DND-41 (cell line): ENCODE data around the gene LRP1.

Experiments
- EZH2 ChIP-seq: IDR thresholded peaks from 3 replicates; pipeline ENCODE4 v1.6.1; 2012; ENCODE audit warnings: borderline replicate concordance, low read depth, mild to moderate bottlenecking, moderate library complexity, low read length, inconsistent platforms; ENCODE audit not compliant: severe bottlenecking
- TF ChIP-seq, protein P1 (sequence below): IDR thresholded peaks from 2 replicates; pipeline ENCODE4 v1.5.1; 2012; ENCODE audit warnings: borderline replicate concordance, low read length, moderate library complexity, mild to moderate bottlenecking; ENCODE audit not compliant: poor library complexity, severe bottlenecking; ENCODE audit errors: extremely low read depth

DNA sequence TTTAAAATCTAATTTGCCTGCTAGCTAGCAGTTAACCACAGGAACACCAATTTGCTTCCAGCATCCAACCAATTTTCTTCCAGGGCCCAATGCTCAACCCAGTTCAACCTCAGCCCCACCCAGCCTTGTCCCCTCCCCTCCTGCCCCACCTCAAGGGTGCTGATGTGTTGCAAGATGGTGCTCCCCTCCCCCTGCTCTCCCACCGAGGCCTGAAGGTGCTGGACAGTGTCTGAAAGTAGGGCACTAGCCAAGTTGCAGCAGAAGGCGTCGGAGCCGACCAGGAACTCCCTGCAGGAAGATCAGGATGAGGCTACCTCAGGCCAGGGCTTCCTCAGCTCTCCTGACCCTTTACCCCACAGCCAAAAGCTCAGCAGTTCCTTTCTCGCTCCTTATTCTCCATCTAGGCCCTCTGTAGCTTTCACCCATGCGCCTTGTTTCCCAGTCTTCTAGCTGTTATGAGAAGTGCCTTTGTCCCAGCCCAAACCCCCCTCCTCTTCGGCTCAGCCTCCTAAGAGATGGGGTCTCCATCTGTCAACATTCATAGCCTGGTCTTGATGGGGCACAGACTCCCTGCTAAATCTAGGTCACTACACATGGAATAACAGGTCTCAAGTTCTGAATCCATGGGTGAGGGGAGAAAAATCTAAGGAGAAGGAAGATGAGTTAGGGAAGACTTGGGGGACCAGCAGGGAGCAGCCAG lies 20.7 kb upstream of the LRP1 start:
- TF ChIP-seq, protein P1, sequence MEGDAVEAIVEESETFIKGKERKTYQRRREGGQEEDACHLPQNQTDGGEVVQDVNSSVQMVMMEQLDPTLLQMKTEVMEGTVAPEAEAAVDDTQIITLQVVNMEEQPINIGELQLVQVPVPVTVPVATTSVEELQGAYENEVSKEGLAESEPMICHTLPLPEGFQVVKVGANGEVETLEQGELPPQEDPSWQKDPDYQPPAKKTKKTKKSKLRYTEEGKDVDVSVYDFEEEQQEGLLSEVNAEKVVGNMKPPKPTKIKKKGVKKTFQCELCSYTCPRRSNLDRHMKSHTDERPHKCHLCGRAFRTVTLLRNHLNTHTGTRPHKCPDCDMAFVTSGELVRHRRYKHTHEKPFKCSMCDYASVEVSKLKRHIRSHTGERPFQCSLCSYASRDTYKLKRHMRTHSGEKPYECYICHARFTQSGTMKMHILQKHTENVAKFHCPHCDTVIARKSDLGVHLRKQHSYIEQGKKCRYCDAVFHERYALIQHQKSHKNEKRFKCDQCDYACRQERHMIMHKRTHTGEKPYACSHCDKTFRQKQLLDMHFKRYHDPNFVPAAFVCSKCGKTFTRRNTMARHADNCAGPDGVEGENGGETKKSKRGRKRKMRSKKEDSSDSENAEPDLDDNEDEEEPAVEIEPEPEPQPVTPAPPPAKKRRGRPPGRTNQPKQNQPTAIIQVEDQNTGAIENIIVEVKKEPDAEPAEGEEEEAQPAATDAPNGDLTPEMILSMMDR, result no peak
- no peak for TF ChIP-seq EZH2
